Activated CD8-positive, alpha-beta T cell treated with anti-CD3 and anti-CD28 coated beads for 36 hours (primary cell): ENCODE data around the gene LUC7L2. TPM values are rescaled to one million over a fixed set of nuclear protein-coding genes. Genes with fewer than 3 reads are reported as not detected.
"Not testable (repeated sequence)": the region's sequence is repeated elsewhere in the genome, so short reads cannot be mapped to it uniquely, and the experiment has no call there.

Experiments used
- ATAC-seq: fragments of 200-7000 bp; cut with Tn5 transposase; one replicate; pipeline ENCODE4 v1.10.0; 2021; ENCODE audit warnings: mild to moderate bottlenecking, moderate library complexity
- CTCF ChIA-PET: fragments of 350-600 bp; sonication (Branson Sonifier 250); formaldehyde crosslinking; loops from one replicate; lab custom pipeline; 2021; ENCODE audit warnings: antibody characterized with exemption; lab: Charles Lee
- POLR2A ChIA-PET: fragments of 350-600 bp; sonication (Branson Sonifier 250); formaldehyde crosslinking; loops from one replicate; lab custom pipeline; 2021; ENCODE audit warnings: antibody characterized with exemption; lab: Charles Lee
- DNase-seq: peaks from one replicate; pipeline ENCODE4 v3.0.0-alpha.2; 2020
- H3K27ac Mint-ChIP-seq: one replicate; pipeline ENCODE4 v1.8.0; 2021; ENCODE audit warnings: mild to moderate bottlenecking, mixed read lengths
- H3K27me3 Mint-ChIP-seq: one replicate; pipeline ENCODE4 v1.8.0; 2021; ENCODE audit warnings: mixed read lengths
- H3K36me3 Mint-ChIP-seq: one replicate; pipeline ENCODE4 v1.8.0; 2021; ENCODE audit warnings: low read depth, mixed read lengths
- H3K4me1 Mint-ChIP-seq: one replicate; pipeline ENCODE4 v1.8.0; 2021; ENCODE audit warnings: low read depth, mixed read lengths
- H3K4me3 Mint-ChIP-seq: one replicate; pipeline ENCODE4 v1.8.0; 2021; ENCODE audit warnings: mild to moderate bottlenecking, moderate library complexity, mixed read lengths
- H3K9me3 Mint-ChIP-seq: one replicate; pipeline ENCODE4 v1.8.0; 2021; ENCODE audit warnings: mixed read lengths
- CTCF ChIP-seq: fragments of 200-600 bp; IDR thresholded peaks from one replicate; pipeline ENCODE4 v1.8.0; 2022; ENCODE audit warnings: antibody characterized with exemption, mild to moderate bottlenecking
- intact Hi-C: fragments of 100-400 bp; cut with micrococcal nuclease; formaldehyde crosslinking; loops from one replicate; pipeline ENCODE4 v1.10.0; 2022
- total RNA-seq, 2 experiments: library from RNA; stranded (reverse); gene quantifications; one replicate each; pipeline ENCODE4 v1.2.3, GENCODE V29; 2021

The LUC7L2 gene
- 100 to 1,000 TPM; 133 to 140 TPM for total RNA-seq

DNA sequence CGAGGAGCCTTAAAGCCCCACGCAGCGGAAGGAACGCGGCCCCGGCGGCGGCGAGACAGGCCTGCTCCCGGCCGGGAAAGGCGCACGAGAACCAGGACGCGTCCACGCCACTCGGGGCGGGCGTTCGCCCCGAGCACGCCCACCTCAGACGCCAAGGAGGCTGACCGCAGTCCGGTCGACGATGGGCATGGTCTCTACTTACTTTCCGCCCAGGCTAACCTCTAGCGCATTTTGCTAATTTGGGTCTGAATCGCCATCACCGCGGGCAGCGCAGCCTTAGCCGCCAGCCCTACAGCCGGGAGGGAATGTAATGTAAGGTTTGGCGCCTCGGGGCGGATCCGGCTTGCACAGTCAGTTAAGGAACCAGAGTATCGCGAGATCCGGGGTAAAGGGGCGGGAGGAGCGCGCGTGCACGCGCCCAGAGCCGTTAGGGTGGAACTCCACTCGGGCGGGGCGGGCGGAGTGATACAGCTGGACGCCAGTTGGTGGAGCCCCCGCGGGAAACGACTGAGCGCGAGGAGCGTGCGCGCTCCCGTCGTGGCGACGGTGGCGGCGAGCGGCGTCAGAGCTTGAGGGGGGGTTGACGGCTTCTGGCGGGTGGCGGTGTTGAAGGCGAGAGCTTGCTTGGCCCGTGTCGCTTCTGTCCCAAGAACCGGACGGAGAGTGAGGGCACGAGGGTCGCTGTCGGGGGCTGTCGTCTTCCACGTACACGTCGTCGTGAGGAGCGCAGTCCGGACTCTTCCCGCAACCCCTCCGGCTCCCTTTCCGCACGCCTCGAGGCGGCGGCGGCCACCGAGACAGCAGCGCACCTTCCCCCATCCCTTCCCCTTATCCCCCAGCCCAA is at the start of gene LUC7L2:
TSS of gene LUC7L2 (plus strand) at position 529 of the 844 bp plus-strand sequence. CDS start 368 bp downstream, outside the sequence.
- TF ChIP-seq CTCF, result no peak
- POLR2A ChIA-PET, result interaction anchor here (0.6 to 3.9 kb wide), 12 partner anchors 8 to 901 kb away, joined by 3 to 39 read pairs (median 4); partner anchors contain the start of gene FMC1
- CTCF ChIA-PET, result interaction anchor here (0.8 kb wide), 2 partner anchors 11 to 20 kb away, joined by 3 to 5 read pairs; no protein-coding TSS in a partner anchor
- Mint-ChIP-seq H3K27ac (peak within 1 kb of the TSS; percentile 98), H3K27me3 (no peaks in the 10 kb centered on the region), H3K36me3 (peaks cover 38% of the 10 kb centered on the region), H3K4me1 (peaks cover 28% of the 10 kb centered on the region), H3K4me3 (peak within 1 kb of the TSS; percentile 92), H3K9me3 (no peaks in the 10 kb centered on the region)
- peak; percentile 100 for DNase-seq
- intact Hi-C loops, result loop anchor here (1.0 to 5.0 kb wide), 2 partner anchors 19 to 252 kb away; partner anchors contain the start of gene ZC3HAV1
- ATAC-seq, result peak; percentile 76

DNA sequence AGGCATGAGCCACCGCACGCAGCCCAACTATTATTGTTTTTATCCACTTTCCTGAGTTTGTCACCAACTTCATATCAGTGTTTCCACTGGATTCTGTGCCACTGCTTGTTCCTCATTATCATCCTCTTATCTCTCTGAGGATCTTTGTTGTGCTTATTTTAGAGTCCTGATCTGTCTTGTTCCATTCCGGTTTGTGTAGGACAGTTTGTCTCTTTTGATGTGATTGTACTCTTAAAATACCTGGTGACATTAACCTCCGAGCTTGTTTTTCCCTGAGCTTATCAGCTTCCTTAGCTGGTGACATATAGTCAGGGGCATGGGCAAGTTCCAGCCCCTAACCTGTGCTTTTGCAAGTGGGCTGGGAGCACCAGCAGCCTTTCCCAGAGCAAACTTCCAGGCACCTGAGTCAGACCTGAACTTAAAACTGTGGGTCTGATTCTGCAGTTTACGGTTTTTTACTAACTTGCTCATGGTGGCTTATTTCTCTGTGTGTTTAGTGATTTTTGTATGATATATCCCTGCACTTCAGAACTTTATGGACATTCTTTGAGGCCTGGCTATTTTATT is 41.7 kb upstream of the LUC7L2 start:
- Mint-ChIP-seq H3K4me3 (no peak overlapping the region), H3K27me3 (no peaks in the 10 kb centered on the region), H3K4me1 (no peaks in the 10 kb centered on the region), H3K27ac (no peak overlapping the region), H3K36me3 (no peaks in the 10 kb centered on the region), H3K9me3 (no peaks in the 10 kb centered on the region)
- no peak for ATAC-seq
- no peak for TF ChIP-seq CTCF
- ChIA-PET CTCF (no interaction called here), POLR2A (no interaction called here)
- DNase-seq, result no peak
- intact Hi-C loops, result no loop called here

- no peak for DNase-seq
- H3K9me3 Mint-ChIP-seq, result no peaks in the 10 kb centered on the region
- POLR2A ChIA-PET, result interaction anchor here (1.0 kb wide), 1 partner anchor 39 kb away, joined by 3 read pairs; the partner anchor contains the start of gene LUC7L2
- H3K27ac Mint-ChIP-seq, result no peak overlapping the region
- no peak for ATAC-seq
- no peaks in the 10 kb centered on the region for H3K27me3 Mint-ChIP-seq
- H3K4me3 Mint-ChIP-seq, result no peak overlapping the region
- CTCF ChIA-PET, result interaction anchor here (1.0 kb wide), 1 partner anchor 8 kb away, joined by 5 read pairs; no protein-coding TSS in a partner anchor
- H3K36me3 Mint-ChIP-seq, result no peaks in the 10 kb centered on the region
- no peak for TF ChIP-seq CTCF
- intact Hi-C loops, result no loop called here
- H3K4me1 Mint-ChIP-seq, result no peaks in the 10 kb centered on the region
Measured at GRCh38 chr7:139321071-139321745, 38.5 kb upstream of the LUC7L2 start.

DNA sequence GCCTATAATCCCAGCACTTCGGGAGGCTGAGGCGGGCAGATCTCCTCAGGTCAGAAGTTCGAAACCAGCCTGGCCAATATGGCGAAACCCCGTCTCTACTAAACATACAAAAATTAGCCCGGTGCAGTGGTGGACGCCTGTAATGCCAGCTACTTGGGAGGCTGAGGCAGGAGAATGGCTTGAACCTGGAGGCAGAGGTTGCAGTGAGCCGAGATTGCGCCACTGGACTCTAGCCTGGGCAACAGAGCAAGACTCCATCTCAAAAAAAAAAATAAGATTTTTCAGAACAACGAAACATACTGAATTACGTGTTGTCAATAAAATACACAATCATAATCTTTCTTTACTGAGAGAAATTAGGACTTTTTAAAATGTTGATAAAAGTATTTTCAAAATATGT is 35.0 kb upstream of the LUC7L2 start:
- H3K27me3 Mint-ChIP-seq, H3K4me3 Mint-ChIP-seq, H3K27ac Mint-ChIP-seq, H3K4me1 Mint-ChIP-seq, intact Hi-C loops, ATAC-seq, DNase-seq, H3K36me3 Mint-ChIP-seq, H3K9me3 Mint-ChIP-seq: not testable (repeated sequence)
- POLR2A ChIA-PET, result interaction anchor here (1.2 kb wide), 1 partner anchor 34 kb away, joined by 3 read pairs; no protein-coding TSS in a partner anchor
- CTCF ChIA-PET, result interaction anchor here (1.3 kb wide), 1 partner anchor 18 kb away, joined by 3 read pairs; no protein-coding TSS in a partner anchor

GRCh38 chr7:139328375-139328774 is 31.3 kb upstream of the LUC7L2 start:
- no peak overlapping the region for H3K4me3 Mint-ChIP-seq
- DNase-seq (no peak), ATAC-seq (no peak)
- ChIA-PET POLR2A (no interaction called here), CTCF (interaction anchor here (1.2 kb wide), 1 partner anchor 16 kb away, joined by 3 read pairs; no protein-coding TSS in a partner anchor)
- no peaks in the 10 kb centered on the region for H3K27me3 Mint-ChIP-seq
- H3K27ac Mint-ChIP-seq, result no peak overlapping the region
- H3K36me3 Mint-ChIP-seq, result no peaks in the 10 kb centered on the region
- no peak for TF ChIP-seq CTCF
- intact Hi-C loops, result no loop called here
- H3K9me3 Mint-ChIP-seq, result no peaks in the 10 kb centered on the region
- H3K4me1 Mint-ChIP-seq, result peaks cover 13% of the 10 kb centered on the region
